ENCODE results near the gene AHRR.

GRCh38 chr5:389197-389821 is 67.8 kb downstream of the AHRR start:
- TF ChIP-seq CTCF (IDR thresholded peaks at IDR 0.05; ENCODE audit: low read length) (no peak), EZH2 (IDR thresholded peaks at IDR 0.05; ENCODE audit: borderline replicate concordance, low read length) (no peak)
